Measurements from ENCODE around the gene TMEM201. TPM values are rescaled to one million over a fixed set of nuclear protein-coding genes. Genes with fewer than 3 reads are reported as not detected.

Gene TMEM201
- polyA plus RNA-seq, 3 donors, result 11.6 to 12.5 (median 11.8) TPM

DNA sequence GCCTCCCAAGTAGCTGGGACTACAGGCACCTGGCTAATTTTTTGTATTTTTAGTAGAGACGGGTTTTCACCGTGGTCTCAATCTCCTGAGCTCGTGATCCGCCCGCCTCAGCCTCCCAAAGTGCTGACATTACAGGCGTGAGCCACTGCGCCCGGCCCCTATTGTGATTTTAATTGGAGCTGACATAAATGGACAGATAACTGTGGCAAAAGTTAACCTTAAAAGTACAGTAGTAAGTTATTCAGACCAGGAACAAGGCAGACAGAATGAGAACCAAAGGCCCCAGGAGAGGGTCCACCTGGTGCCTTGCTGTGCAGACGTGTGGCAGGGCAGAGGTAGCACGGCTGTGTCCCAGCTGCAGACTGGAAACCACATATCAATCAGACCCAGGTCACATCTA is 11.0 kb downstream of the TMEM201 start:
- no peak for DNase-seq (ENCODE audit: low read depth in 3 of 3, low spot score in 2 of 3)

DNA sequence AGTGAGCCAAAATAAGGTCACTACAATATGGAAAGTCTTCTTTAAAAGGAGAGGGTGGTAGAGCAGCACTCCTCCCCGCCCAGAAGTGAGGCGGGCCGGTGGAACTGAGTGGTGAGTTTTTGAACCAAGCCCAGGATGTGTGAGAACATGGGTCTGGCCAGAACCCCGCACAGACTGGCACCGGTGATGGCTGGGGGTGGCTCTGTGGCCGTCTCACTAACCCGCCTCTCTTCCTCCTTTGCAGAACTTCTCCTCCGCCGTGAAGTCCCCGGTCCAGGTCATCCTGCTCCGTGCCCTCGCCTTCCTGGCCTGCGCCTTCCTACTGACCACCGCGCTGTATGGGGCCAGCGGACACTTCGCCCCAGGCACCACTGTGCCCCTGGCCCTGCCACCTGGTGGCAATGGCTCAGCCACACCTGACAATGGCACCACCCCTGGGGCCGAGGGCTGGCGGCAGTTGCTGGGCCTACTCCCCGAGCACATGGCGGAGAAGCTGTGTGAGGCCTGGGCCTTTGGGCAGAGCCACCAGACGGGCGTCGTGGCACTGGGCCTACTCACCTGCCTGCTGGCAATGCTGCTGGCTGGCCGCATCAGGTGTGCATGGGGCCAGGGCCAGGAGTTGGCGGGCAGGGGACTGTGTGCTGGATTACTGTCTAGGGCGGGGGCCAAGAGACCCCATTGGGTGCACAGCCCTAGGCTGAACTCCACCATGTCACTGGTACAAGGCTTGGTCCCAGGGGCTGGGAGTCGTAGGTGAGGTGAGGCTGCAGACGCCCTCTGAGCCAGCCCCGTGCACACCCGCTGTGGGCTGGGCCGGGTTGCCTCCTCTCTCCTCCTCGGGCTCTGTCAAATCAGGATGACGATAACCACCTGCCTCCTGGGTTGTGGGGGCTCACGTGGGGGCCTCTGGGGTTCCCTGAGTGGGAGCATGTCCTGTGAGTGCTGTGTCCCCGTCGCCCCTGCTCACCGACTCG is 12.4 kb downstream of the TMEM201 start:
- no peak for DNase-seq (ENCODE audit: low read depth in 3 of 3, low spot score in 2 of 3)

DNA sequence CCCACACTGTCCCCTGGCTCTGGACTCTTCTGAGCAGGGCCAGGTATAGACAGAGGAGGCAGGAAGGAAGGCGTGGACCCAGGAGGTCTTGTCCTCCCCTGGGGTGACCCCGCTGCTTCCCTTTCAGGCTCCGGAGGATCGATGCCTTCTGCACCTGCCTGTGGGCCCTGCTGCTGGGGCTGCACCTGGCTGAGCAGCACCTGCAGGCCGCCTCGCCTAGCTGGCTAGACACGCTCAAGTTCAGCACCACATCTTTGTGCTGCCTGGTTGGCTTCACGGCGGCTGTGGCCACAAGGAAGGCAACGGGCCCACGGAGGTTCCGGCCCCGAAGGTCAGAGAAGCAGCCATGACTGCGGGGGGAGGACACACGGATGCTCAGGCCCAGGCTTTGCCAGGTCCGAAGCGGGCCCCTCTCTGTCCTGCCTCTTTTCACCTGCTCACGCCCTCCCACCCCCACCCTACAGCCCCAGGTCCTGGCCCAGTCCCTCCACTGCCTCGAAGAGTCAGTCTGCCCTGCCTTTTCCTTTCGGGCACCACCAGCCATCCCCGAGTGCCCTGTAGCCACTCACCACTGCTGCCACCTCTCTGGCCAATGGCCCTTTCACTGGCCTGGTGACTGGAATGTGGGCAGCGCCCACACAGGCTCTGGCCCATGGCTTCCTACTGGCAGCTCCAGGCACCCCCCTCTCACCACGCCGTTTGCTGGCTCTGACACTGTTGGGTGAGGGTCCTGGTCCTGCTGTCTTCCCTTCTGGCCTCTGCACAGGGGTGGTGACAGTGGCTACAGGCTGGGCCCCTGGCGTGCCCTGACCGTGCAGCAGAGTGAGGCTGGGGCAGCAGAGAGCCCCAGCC is 13.5 kb downstream of the TMEM201 start:
- DNase-seq (ENCODE audit: low read depth in 3 of 3, low spot score in 2 of 3), result no peak

DNA sequence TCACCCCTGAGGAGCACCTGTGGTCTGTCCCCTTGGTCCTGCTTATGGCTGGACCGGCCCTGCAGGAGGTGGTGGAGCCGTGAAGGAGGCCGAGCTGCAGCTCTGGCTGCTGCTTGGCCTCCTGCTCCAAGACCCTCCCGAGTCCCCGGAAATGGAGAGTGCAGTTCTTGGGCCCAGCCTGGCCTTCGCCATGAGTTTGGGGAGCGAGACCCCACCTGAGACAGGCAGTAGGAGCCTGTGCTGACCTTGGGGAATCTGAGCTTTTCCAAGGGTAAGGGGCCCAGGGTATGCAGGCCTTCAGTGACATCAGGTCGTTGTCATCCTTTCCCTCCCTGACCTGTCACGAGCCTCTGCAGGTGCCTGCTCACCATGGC is 14.1 kb downstream of the TMEM201 start:
- no peak for DNase-seq (ENCODE audit: low read depth in 3 of 3, low spot score in 2 of 3)

DNA sequence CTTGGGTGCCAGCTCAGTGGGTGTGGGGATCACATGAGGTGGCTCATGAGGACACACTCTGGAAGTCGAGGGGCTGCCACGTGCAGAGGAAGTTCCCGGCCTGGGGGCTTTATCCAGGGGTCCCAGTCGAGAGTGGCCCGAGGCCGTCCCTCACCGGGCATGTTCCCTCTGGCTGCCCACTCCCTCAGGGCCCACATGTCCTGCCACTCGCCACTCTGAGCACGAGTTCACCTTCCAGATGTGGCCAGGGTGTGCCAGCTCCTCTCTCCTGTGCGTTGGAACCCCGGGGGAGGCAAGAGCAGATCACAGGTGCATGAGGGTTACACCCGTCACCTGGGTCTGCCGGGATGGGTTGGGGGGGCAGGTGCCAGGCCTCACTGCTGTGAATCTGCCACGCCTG is 14.6 kb downstream of the TMEM201 start:
- no peak for DNase-seq (ENCODE audit: low read depth in 3 of 3, low spot score in 2 of 3)

DNA sequence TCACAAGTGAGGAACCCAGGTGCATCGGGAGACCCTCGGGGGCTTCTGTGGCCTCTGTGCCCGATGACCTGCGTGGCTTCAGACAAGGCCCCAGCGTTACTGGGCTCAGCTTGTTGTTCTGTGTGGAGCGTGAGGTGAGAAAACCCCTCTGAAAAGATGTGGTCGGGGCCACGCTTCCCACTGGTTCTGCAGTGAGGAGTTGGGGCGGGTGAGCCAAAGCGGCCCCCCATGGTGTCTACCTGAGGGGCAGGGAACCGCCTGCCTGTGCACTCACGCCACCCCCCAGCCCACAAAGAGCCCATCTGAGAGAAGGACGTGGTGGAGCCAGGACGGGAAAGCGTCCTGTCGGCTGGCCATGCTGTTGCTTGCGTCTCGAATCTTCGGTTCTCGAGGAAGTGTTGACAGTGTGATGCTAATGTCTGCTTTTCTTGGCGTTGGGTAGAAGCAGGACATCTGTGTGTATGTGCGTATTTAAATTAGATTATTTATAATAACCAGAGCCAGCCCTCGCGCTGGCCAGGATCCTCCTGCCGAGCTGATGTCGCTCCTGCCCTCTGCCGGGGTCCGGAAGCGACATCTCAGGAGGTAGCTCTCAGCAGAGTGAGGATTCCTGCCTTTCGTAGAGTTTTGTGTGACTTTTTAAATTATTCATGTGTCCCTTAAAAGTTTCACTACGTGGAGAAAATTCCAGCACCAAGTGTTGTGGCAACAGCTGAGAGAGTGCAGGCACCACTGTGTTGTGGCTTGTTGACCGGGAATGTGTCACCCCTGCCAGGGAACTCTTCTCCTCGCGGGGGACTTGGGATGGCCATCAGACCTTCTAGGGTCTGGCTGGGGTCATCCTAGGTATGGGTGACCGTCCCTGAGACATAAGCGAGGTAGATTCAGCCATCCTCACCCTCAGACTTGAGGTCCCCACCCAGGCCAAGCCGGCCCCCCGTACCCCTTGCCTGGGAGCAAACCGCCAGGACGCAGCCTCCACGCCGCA is 15.3 kb downstream of the TMEM201 start:
- DNase-seq (ENCODE audit: low read depth in 3 of 3, low spot score in 2 of 3), result no peak

DNA sequence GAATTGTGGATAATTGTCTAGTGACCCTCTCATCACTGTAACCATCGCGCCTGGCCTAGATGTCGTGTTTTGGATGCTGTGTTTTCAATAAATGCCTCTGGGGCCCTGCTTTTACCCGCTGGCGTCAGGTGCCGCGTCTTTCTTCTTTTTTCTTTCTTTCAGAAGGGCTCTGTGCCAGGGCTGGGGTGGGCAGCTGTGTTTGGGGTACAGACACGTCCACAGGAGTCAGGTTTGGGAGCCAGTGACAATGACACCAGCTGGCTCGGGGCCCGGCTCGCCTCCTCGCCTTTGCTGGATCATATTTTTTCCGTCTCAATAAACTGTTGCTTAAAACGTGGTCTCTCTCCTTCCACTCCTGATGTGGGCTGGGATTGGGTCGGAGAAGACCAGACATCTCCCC is 16.1 kb downstream of the TMEM201 start:
- DNase-seq (ENCODE audit: low read depth in 3 of 3, low spot score in 2 of 3), result no peak

DNA sequence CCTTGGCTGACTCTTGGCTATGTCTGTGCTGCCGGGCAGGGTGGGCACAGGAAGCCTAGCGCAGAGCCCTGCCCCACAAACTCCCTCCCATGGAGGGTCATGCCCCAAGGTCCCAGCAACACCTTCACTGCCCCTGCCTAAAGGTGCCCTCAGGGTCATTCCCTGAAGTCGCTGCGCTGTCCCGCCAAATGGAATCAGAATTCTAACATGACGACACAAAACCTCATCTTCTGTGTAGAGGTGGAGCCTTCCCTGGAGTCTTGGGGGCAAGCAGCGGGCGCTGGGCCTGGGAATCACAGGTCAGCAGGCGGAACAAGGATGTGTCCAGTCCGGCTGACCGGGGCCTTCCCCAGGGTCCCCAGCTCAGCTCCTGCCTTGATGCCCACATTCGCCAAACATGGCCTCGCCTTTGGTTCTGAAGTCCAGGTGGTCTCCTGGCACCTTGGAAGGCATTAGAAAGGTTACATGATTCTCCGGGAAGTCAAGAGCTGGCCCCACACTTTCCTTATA is 17.3 kb downstream of the TMEM201 start:
- DNase-seq (ENCODE audit: low read depth in 3 of 3, low spot score in 2 of 3), result no peak

DNA sequence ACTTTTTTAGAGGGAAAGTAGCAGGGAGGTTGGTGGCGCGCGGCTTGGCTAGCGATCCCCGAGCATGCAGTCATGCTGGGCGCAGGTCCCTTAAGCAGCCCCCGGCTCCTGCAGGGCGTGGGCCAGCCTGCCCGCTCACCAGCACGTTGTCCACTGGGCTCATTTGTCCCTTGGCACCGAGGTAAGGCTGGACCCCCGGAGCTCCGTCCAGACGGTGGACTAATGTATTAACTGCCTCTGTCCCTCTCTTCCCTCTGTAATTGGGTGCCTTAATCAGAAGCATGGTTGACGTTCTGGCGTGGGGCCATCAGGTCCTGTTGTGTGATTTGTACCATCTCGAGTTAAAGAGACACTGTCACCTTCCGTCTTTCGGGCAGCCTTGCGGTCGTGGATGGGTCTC is 17.7 kb downstream of the TMEM201 start:
- DNase-seq (ENCODE audit: low read depth in 3 of 3, low spot score in 2 of 3), result no peak

DNA sequence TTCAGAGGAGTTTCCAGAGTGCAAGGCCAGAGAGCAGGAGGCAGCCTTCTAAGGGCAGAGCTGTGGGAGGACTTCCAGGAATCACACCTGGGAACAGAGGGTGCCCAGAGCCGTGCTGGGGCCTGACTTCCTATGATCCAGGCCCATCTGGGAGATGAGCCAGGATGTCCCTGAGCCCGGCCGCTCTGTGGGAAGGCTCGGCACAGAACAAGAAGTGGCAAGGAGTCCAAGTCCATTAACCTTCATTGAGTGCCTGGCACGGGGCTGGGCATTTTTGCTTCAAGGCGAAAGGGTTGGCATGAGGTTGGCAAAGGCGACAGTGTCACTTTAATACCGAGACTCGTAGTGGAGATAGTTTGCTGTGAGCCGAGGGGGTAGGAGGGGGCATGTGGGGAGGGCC is 18.2 kb downstream of the TMEM201 start:
- no peak for DNase-seq (ENCODE audit: low read depth in 3 of 3, low spot score in 2 of 3)

DNA sequence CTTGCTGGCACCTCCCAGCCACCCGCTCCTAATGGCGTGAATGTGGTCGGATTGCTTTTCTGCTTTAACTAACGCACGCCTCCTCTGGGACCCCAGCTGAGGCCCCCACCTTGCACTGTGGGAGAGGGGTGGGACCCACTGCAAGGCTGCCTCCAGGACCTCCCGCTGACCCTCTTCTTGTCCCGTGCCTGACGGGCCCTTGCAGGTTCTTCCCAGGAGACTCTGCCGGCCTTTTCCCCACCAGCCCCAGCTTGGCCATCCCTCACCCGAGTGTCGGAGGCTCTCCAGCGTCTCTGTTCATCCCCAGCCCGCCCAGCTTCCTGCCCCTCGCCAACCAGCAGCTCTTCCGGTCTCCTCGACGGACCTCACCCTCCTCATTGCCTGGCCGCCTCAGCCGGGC is 18.6 kb downstream of the TMEM201 start:
- DNase-seq (ENCODE audit: low read depth in 3 of 3, low spot score in 2 of 3), result no peak

DNA sequence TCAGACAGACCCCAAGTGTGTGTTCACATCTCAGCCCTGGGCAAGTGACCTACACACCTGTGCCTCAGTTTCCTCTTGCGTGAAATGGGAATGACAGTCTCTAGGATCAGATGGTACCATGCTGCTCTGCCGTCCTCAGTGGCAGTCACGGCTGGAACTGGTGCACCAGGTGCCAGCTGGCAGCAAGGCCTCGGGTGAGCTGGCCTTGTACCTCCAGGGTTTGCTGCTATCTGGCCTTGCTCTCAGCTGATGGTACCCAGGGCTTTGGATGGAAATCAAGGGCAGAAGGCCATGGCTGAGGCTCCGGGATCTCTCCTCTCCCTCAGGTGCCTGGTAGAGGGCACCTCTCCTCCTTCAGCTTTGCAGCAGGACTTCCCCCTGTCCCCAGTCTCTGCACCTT is 21.3 kb downstream of the TMEM201 start:
- no peak for DNase-seq (ENCODE audit: low read depth in 3 of 3, low spot score in 2 of 3)

DNA sequence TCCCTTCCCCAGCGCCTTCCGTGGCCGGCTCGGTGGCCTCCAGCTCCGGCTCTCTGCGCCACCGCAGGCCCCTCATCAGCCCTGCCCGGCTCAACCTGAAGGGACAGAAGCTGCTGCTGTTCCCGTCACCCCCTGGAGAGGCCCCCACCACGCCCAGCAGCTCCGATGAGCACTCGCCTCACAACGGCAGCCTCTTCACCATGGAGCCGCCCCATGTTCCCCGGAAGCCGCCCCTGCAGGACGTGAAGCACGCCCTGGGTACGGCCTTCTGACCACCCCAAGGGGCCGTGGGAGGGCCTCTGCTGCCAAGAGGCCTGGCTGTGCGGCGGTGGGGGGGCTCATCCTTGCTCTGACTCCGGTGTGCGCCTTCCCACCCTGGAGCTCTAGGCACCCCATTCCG is 21.8 kb downstream of the TMEM201 start:
- no peak for DNase-seq (ENCODE audit: low read depth in 3 of 3, low spot score in 2 of 3)

DNA sequence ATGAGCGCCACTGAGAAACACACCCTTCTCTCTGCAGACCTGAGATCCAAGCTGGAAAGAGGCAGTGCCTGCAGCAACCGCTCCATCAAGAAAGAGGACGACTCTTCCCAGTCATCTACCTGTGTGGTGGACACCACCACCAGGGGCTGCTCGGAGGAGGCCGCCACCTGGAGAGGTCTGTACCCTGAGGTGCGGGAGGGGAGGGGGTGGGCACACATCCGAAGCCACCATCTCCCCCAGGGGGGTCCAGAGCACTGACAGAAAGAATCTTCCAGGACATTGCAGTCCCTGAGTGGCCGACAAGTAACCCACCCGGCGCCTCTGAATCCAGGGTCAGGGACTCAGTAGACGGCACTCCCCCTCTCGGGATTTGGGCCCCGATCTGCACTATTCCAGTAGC is 23.0 kb downstream of the TMEM201 start:
- no peak for DNase-seq (ENCODE audit: low read depth in 3 of 3, low spot score in 2 of 3)

DNA sequence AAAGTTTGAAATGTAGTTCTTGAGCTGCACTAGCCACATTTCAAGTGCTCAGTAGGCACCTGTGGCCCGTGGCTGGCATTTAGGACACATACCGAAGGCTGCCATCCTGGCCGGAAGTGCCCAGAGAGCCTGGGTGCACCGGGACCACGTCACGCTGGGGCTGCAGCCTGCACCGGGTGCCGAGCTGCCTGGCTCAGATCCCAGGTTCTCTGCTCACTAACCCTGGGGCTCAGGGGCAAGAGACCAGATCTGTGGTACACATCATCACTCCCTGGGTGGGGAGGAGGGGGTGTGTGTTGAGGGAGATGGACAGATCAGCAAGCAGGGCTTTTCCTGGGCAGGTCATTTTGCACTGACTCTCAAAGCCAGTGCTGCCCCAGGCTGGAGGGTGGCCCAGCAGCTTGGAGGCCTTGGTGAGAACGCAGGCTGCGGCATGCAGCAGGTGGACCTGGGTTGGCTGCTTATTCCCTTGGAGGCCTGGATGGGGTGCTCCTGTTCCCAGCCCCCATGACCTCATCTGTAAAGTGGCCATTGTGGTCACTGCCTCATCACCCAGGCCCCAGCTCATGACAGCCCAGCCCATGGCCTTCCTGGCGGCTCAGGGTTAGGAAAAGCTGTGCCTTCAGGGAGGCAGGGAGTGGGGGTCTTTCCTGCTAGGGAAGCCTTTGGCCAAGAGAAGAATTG is 23.6 kb downstream of the TMEM201 start:
- DNase-seq (ENCODE audit: low read depth in 3 of 3, low spot score in 2 of 3), result no peak

DNA sequence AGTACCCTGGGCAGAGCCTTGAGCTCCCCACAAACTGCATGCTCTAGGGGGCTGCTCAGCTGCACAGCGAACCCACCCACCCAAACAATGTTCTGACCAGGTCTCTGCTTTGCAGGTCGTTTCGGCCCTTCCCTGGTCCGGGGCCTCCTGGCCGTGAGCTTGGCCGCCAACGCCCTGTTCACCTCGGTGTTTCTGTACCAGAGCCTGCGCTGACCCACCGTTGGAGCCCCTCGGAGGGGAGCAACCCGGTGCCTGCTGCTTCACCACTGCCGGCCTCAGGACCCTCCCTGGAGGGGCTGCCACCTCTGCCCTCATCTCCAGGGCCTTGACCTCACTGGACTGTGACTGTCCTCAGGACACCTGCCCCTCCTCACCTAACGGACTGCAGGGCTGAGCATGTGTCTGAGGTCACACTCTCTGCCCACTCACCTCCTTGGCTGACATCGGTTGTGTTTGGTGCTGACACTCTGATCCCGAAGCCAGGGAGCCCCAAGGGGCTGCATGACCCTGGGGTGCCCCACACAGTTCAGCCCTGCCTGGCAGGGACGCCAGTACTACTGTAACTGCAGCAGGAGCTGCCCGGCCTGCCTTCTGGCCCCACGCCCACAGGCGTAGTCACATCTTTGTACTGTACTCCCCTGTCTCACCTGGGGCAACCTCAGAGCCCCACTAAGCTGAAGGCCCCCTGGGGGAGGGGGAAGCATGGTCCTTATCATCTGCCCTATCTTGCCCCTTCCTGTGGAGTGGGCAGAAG is 24.3 kb downstream of the TMEM201 start:
- no peak for DNase-seq (ENCODE audit: low read depth in 3 of 3, low spot score in 2 of 3)

DNA sequence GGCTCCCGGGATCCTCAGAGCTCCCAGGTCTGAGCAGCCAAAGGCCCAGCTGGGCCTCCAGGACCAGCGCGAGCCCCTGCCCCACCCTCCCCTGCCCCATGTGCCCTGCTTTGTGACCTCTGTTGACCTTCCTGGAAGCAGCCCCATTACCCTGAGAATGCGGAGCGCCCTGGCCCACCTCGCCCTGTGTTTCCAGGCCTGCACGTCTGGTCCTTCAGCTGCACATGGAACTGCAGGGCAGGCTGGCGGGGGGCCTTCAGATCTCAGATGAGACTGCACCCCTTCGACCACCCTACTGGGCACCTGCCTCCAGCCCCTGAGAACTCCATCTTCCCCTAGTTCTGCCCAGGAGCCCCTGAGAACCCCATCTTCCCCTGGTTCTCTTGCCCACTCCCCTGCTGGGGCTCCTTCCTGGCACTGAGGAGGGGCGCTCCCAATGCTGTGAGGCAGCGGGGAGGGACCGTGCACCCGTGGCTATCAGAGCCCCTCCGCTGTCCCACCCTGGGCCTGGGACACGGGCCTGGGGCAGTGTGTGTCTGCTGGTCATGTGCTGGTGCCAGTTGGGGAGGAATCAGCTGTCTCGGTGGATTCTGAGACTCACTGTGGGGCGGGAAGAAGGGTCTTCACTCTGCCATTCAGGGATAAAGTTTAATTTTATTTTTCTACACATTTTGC is 25.1 kb downstream of the TMEM201 start:
- DNase-seq (ENCODE audit: low read depth in 3 of 3, low spot score in 2 of 3), result no peak

DNA sequence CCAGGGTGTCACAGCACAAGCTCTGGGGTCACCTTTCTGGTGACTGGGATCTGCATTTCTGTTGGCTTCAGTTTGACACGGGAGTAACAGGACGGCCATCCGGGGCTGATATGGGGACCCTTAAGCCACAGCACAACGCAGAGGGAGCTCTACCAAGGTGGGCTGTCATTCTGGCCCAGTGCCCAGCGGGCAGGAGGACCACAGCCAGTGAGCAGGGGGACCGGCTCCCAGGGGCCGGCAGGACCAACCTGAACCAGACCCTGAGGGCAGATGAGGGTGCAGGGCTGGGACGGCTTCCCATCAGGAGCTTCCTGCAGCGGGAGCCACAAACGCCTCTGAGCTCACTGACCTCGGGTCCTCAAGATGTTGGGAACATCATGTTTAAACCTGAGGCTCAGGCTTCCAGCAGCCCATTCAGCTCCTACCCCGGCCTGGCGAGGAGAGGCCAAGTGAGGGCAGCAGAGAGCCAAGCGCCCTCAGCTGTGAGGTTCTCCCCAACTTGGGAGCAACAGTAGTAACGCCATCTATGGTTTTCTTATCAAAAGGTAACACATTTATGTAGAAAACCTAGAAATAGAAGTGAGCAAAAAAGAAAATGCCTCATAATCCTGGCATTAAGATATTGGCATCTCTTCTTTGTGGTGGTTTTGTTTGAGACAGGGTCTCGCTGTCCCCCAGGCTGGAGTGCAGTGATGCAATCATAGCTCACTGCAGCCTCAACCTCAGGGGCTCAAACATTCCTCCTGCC is 26.8 kb downstream of the TMEM201 start:
- no peak for DNase-seq (ENCODE audit: low read depth in 3 of 3, low spot score in 2 of 3)
